Bronchial epithelial cell (primary cell): Measurements from ENCODE around the gene MGMT. TPM values are rescaled to one million over a fixed set of nuclear protein-coding genes. Genes with fewer than 3 reads are reported as not detected.

Experiments used
- DNase-seq: peaks from one replicate; pipeline ENCODE4 v3.0.0-alpha.2; 2010; ENCODE audit warnings: low read depth
- FAIRE-seq: peaks from 2 replicates; lab custom pipeline; 2011; peaks lifted over from hg19 to GRCh38; lab: Jason Lieb, UNC
- H3K27me3 ChIP-seq: 2 replicates; pipeline ENCODE4 v1.5.1; 2011; ENCODE audit warnings: low read length; ENCODE audit not compliant: control insufficient read depth, insufficient read depth
- H3K36me3 ChIP-seq: 2 replicates; pipeline ENCODE4 v1.5.1; 2011; ENCODE audit warnings: low read length; ENCODE audit not compliant: control insufficient read depth, insufficient read depth
- H3K4me3 ChIP-seq: 2 replicates; pipeline ENCODE4 v1.5.1; 2011; ENCODE audit warnings: mild to moderate bottlenecking, low read depth, low read length, control low read depth
- total RNA-seq: library from RNA; depleted of rRNA; stranded (reverse); fragments of >200 nt; gene quantifications from 2 replicates; pipeline ENCODE4 v1.2.1, GENCODE V29; 2014
- TF ChIP-seq, protein P1 (sequence below): IDR thresholded peaks from 2 replicates; pipeline ENCODE4 v1.5.1; 2011; ENCODE audit warnings: mild to moderate bottlenecking, moderate library complexity, low read length, control low read depth, inconsistent platforms; ENCODE audit not compliant: insufficient read depth, severe bottlenecking

MGMT gene
- total RNA-seq, 1 donor from 2014 or later, result 19.7 TPM

GRCh38 chr10:129615921-129616525 is 149.0 kb downstream of the MGMT start:
- no peak for DNase-seq

DNA sequence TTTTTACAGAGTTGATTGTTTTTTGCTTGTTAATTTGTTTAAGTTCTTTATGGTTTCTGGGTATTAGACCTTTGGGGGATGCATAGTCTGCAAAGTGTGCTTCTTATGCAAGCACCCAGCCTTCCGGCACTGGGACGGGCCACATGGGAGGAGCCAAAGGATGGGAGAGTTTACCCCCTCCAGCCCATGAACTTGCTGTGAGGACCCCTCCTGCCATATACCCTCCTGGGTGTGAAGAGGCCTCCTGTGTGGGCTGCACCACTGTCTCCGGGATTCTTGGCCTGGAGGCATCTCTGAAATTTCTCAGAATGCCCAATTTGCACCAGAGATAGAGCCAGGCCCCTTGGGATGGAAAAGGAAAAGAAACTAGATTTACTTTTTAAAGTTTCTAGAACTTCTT is 150.7 kb downstream of the MGMT start:
- DNase-seq (no peak), FAIRE-seq (no peak)
- Histone ChIP-seq H3K27me3 (no peaks in the 10 kb centered on the region), H3K36me3 (no peaks in the 10 kb centered on the region), H3K4me3 (no peak overlapping the region)
- TF ChIP-seq, protein P1, sequence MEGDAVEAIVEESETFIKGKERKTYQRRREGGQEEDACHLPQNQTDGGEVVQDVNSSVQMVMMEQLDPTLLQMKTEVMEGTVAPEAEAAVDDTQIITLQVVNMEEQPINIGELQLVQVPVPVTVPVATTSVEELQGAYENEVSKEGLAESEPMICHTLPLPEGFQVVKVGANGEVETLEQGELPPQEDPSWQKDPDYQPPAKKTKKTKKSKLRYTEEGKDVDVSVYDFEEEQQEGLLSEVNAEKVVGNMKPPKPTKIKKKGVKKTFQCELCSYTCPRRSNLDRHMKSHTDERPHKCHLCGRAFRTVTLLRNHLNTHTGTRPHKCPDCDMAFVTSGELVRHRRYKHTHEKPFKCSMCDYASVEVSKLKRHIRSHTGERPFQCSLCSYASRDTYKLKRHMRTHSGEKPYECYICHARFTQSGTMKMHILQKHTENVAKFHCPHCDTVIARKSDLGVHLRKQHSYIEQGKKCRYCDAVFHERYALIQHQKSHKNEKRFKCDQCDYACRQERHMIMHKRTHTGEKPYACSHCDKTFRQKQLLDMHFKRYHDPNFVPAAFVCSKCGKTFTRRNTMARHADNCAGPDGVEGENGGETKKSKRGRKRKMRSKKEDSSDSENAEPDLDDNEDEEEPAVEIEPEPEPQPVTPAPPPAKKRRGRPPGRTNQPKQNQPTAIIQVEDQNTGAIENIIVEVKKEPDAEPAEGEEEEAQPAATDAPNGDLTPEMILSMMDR, result no peak

More at GRCh38 chr10:129615921-129616525, 149.0 kb downstream of the MGMT start:
- H3K4me3 ChIP-seq, result no peak overlapping the region
- no peaks in the 10 kb centered on the region for H3K27me3 ChIP-seq
- TF ChIP-seq, protein P1, result no peak
- no peaks in the 10 kb centered on the region for H3K36me3 ChIP-seq
- FAIRE-seq, result no peak

- TF ChIP-seq, protein P1, result no peak
- no peak for DNase-seq
- no peaks in the 10 kb centered on the region for H3K36me3 ChIP-seq
- FAIRE-seq, result no peak
- no peak overlapping the region for H3K4me3 ChIP-seq
- H3K27me3 ChIP-seq, result no peaks in the 10 kb centered on the region
Measured at GRCh38 chr10:129621062-129621461, 154.0 kb downstream of the MGMT start.

DNA sequence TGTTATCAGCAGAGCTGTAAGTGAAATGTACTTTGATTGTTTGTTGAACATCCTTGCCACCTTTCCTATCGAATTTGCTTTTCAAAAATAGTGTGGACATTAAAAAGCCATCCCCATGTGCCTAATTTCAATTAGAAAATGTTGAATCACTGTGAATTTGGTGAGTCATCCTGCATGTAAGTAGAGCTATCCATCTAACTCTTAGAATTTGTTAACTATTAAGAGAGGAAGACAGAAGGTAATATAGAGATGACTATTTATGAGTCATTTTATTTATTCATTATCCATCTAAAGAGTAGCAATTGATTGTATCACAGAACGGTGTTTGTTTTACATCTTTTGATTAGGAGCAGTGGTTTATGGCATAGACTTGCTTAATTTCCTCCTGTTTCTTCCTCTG is 154.7 kb downstream of the MGMT start:
- FAIRE-seq (no peak), DNase-seq (peak; percentile 67)
- Histone ChIP-seq H3K36me3 (no peaks in the 10 kb centered on the region), H3K4me3 (no peak overlapping the region), H3K27me3 (no peaks in the 10 kb centered on the region)
- TF ChIP-seq, protein P1, result no peak

DNA sequence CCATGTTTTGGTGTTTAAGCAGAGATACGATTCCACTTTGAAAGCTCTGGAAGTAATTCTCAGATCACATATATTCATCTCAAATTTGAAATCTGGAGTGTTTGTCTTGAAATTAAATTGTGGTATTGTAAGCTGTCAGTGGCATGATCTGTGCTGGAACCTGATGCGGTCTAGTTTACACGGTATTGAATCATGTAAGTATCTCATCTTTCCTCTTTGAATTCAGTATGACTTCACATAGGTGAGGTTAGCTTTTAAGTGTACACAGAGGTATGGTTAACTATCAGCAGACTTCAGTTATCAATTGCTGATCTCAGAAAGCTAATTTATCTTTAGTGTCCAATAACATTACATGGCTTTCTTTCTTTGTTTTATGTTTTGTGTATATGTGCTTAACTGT is 155.2 kb downstream of the MGMT start:
- DNase-seq (no peak), FAIRE-seq (no peak)
- Histone ChIP-seq H3K27me3 (no peaks in the 10 kb centered on the region), H3K4me3 (no peak overlapping the region), H3K36me3 (no peaks in the 10 kb centered on the region)
- TF ChIP-seq, protein P1, result no peak

DNA sequence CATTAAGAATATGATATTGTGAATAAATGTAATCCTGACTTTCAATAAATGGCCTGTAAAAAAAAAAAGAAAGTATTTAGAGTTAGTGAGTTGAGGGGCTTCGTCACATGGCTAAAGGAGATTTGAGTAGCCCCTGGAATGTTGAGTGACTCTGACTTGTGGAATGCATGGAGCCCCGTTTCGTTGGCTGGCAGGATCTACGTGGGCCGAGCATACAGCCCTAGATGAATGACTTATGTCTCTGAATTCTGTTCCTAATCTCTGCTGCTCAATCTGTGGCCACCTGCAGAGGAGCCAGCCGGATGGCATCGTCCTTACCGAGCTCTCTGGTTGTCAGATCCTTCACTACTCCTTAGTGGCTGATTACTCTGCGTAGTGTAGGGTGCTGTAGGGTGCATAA is 155.7 kb downstream of the MGMT start:
- FAIRE-seq (no peak), DNase-seq (no peak)
- Histone ChIP-seq H3K27me3 (no peaks in the 10 kb centered on the region), H3K4me3 (no peak overlapping the region), H3K36me3 (no peaks in the 10 kb centered on the region)
- TF ChIP-seq, protein P1, result no peak
